PC-9 (cell line): ENCODE data around the gene LCA5.

Source experiments
- CTCF ChIP-seq: fragments of 200-600 bp; sonication (generic); conservative IDR thresholded peaks from 2 replicates; pipeline ENCODE4 v1.6.1; 2017; ENCODE audit warnings: mixed run types, antibody characterized with exemption, mild to moderate bottlenecking, moderate library complexity
- EZH2 ChIP-seq: fragments of 200-600 bp; sonication (generic); IDR thresholded peaks from 2 replicates; pipeline ENCODE4 v1.8.0; 2017; ENCODE audit warnings: antibody characterized with exemption, low read depth

DNA sequence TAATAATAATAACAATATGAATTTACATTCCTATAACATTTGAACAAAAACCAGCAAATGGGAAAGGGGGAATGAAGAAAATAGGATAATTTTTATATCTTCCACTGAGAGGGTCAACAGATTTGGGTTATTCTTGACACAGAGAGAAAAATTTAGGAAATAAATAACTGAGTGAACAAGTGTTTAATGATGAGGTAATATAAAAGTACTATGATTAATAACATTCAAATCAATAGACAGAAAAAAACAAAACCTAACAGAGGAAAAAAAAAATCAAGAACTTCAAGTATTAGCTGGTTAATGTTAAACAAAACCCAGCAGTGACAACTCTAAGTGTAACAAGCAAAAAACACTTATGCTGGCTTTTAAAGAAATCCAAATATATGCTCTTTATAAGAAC, 66.5 kb downstream of the LCA5 start:
- no peak for TF ChIP-seq CTCF
- TF ChIP-seq EZH2, result no peak
